C4-2B (cell line): Measurements from ENCODE around the gene CDC20.

Source experiments
- H3K27ac ChIP-seq: fragments of 450-650 bp; 2 replicates; pipeline ENCODE4 v1.5.1; 2017
- CTCF ChIP-seq: fragments of 450-650 bp; conservative IDR thresholded peaks from 2 replicates; pipeline ENCODE4 v1.5.1; 2017; ENCODE audit warnings: mild to moderate bottlenecking
- ZFX ChIP-seq: fragments of 450-650 bp; IDR thresholded peaks from 2 replicates; pipeline ENCODE4 v1.6.1; 2017

CDC20 gene

DNA sequence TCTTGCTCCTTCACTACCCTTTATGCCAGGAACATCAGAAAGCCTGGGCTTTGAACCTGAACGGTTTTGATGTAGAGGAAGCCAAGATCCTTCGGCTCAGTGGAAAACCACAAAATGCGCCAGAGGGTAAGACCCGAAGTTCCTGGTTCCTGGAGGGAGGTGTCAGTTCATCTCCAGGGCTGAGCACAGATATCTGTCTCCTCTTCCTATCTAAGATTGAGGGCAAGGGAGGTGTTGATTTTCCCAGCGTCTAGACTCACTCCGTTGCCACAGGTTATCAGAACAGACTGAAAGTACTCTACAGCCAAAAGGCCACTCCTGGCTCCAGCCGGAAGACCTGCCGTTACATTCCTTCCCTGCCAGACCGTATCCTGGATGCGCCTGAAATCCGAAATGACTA is 915 bp downstream of the CDC20 start:
- TF ChIP-seq ZFX = no peak
- no peak for TF ChIP-seq CTCF

DNA sequence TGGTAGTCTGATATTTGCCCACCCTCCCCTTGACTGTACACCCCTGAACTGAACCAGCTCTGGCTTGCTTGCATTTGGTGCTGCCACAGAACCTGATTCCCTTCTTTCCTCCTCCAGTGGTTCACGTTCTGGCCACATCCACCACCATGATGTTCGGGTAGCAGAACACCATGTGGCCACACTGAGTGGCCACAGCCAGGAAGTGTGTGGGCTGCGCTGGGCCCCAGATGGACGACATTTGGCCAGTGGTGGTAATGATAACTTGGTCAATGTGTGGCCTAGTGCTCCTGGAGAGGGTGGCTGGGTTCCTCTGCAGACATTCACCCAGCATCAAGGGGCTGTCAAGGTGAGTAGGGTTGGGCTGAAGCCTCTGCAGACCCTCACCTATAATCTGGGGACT is 1.8 kb downstream of the CDC20 start:
- peak overlapping the region; percentile 91 for H3K27ac ChIP-seq
- TF ChIP-seq ZFX (no peak), CTCF (no peak)

More for the DNA sequence above, 915 bp downstream of the CDC20 start:
- peak overlapping the region; percentile 91 for H3K27ac ChIP-seq

DNA sequence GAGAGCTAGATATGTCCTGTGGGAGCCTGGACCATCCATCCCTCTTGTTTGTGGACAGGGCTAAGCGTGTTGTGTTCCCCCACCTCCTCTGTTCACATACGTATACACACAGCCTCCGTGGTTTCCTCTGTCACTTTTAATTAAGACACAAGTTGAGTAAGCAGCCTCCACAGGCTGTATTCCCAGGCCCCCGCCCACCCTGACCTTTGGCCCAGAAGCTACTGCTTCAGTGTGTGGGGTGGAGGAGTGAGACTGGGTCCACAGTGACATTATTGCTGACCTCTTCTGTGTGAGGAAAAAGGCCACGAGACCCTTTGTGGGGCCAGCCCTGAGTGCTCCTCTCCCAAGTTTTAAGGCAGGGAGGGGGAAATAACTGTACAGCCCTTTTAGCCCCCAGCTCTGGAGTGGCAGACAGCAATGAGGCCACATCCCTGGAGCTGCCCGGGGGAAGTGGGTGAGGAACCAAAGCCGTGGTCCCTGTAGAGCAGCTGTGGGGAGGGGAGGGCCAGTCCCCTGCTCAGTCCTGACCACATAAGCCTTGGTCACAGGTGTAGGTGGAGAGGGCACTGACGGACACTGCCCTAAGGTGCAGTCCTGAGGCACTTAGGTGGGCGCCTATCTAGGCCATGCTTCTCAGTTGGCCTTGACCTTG is 4.6 kb downstream of the CDC20 start:
- H3K27ac ChIP-seq = no peak overlapping the region
- TF ChIP-seq CTCF (no peak), ZFX (no peak)

DNA sequence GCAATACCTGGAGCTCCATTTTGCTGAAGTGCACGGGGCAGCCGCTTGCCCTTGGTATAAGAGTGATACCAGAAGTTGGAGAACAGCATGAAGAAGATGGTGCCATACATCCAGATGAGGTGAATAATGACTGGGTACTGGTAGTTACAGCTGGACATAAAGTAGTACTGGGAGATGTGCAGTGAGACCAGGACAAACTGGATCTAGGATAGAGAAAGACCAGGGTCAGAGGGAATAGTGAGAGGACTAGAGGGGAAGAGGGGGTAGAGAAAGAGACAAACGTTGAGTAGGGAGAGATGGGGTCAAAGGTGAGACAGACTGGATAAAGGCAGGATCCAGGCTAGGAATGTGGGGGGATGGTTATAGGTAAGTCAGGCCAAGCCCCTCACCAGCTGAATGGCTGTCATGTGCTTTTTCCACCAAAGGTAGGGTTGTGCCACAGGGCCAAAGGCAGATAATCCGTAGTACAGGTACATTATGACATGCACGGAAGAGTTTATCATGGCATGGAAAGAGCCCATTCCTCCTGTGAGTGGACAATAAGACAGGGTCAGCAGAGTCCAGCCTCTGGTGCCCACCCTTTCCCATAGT is 5.2 kb downstream of the CDC20 start:
- no peak overlapping the region for H3K27ac ChIP-seq
- TF ChIP-seq CTCF = no peak
- TF ChIP-seq ZFX = no peak

GRCh38 chr1:43365678-43366077 is 6.9 kb downstream of the CDC20 start:
- TF ChIP-seq ZFX (no peak), CTCF (no peak)
- peak overlapping the region; percentile 97 for H3K27ac ChIP-seq

DNA sequence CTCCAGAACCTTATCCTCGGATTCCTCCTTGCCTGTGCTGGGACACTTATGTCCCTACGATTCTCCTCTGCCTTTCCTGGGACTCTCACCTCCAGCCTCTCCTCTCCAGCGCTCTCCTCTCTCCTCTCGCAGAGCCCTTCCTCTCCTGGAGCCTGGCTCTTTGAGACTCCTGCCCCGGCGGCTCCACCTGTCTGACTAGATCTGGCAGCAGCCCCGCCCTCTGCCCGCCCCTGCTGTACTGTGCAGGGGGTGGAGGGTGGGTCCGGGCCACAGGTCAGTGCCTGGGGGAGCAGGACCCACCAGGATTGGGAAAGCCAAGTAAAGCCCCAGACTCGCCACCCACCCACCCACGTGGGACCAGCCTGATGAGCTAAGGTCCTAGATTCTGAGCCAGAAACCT is 7.4 kb downstream of the CDC20 start:
- no peak for TF ChIP-seq ZFX
- TF ChIP-seq CTCF = no peak

DNA sequence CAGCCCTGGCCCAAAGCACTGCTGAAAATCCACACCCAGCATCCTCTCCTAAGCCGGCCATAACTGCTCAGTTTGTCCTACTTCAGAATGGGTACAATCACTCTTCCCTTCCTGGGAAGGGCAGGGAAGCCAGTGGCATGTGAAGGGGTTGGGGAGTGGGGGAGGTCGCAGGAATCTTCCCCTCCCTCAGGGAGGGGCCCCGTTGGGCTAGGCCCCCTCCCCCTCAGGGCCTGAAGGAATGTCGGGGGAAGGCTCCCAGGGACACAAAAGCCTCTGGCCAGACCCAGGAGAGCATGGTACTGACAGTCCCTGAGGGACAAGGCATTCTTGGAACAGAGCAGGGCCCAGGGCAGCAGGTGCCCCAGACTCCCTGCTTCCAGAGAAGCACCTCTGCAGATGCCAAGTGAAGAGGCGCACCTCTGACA is 7.8 kb downstream of the CDC20 start:
- peak overlapping the region; percentile 97 for H3K27ac ChIP-seq
- TF ChIP-seq CTCF (no peak), ZFX (no peak)

More for the DNA sequence above, 7.4 kb downstream of the CDC20 start:
- H3K27ac ChIP-seq = peak overlapping the region; percentile 97
